GM21576 (cell line): Measurements from ENCODE around the gene ARHGEF33.

Experiments
- ATAC-seq: cut with Tn5 transposase; IDR thresholded peaks from one replicate; pipeline ENCODE4 v1.9.1; 2021; ENCODE audit warnings: mild to moderate bottlenecking, moderate library complexity; ENCODE audit not compliant: unreplicated experiment

ARHGEF33 gene

GRCh38 chr2:38889575-38889974 is at the start of gene ARHGEF33:
Gene ARHGEF33, plus strand, starts transcription at chr2:38889875. Its CDS starts 29,573 bp downstream, at chr2:38919448.
- ATAC-seq: no peak

- ATAC-seq: peak; percentile 92
Measured at GRCh38 chr2:38850045-38850444, 39.6 kb upstream of the ARHGEF33 start.

GRCh38 chr2:38856165-38856564 is 33.5 kb upstream of the ARHGEF33 start:
- no peak for ATAC-seq

GRCh38 chr2:38862476-38862875 is 27.2 kb upstream of the ARHGEF33 start:
- no peak for ATAC-seq

GRCh38 chr2:38863061-38863695 is 26.5 kb upstream of the ARHGEF33 start:
- no peak for ATAC-seq

GRCh38 chr2:38866773-38867443 is 22.8 kb upstream of the ARHGEF33 start:
- ATAC-seq: no peak

GRCh38 chr2:38871432-38871831 is 18.2 kb upstream of the ARHGEF33 start:
- ATAC-seq: no peak

- no peak for ATAC-seq
Measured at GRCh38 chr2:38873763-38874162, 15.9 kb upstream of the ARHGEF33 start.

GRCh38 chr2:38875227-38875575 is 14.5 kb upstream of the ARHGEF33 start:
- no peak for ATAC-seq

GRCh38 chr2:38875576-38876367 is 13.9 kb upstream of the ARHGEF33 start, which contains the start of the genes DHX57 and MORN2:
Gene DHX57, minus strand, starts transcription at chr2:38875934. Its CDS starts 7,529 bp downstream, at chr2:38868405.
Gene MORN2, plus strand, starts transcription at chr2:38875976.
- ATAC-seq: peak; percentile 100

- no peak for ATAC-seq
Measured at GRCh38 chr2:38876407-38876806, 13.3 kb upstream of the ARHGEF33 start.

GRCh38 chr2:38886063-38886462 is 3.6 kb upstream of the ARHGEF33 start:
- ATAC-seq: no peak

GRCh38 chr2:38887347-38887746 is 2.3 kb upstream of the ARHGEF33 start:
- ATAC-seq: no peak

- ATAC-seq: no peak
Measured at GRCh38 chr2:38887902-38888554, 1.6 kb upstream of the ARHGEF33 start.

- ATAC-seq: no peak
Measured at GRCh38 chr2:38889045-38889444, 630 bp upstream of the ARHGEF33 start.

- ATAC-seq: no peak
Measured at GRCh38 chr2:38892819-38893218, 3.1 kb downstream of the ARHGEF33 start.

GRCh38 chr2:38898256-38898655 is 8.6 kb downstream of the ARHGEF33 start:
- ATAC-seq: no peak

GRCh38 chr2:38900726-38901125 is 11.1 kb downstream of the ARHGEF33 start:
- ATAC-seq: no peak

GRCh38 chr2:38905251-38905650 is 15.6 kb downstream of the ARHGEF33 start:
- no peak for ATAC-seq

- no peak for ATAC-seq
Measured at GRCh38 chr2:38907242-38907641, 17.6 kb downstream of the ARHGEF33 start.
